ENCODE data around the gene GXYLT2.

- TF ChIP-seq CTCF (IDR thresholded peaks at IDR 0.05; ENCODE audit: low read length) (no peak), EZH2 (optimal IDR thresholded peaks at IDR 0.05; ENCODE audit: low read depth, low read length) (no peak), EZH2phosphoT487 (IDR thresholded peaks at IDR 0.05; ENCODE audit: low read length) (no peak)
Observed at GRCh38 chr3:72907131-72907711, 19.4 kb downstream of the GXYLT2 start.
